Left lung (tissue), 10 donors: ENCODE data around the gene UNC79. TPM values are rescaled to one million over a fixed set of nuclear protein-coding genes. Genes with fewer than 3 reads are reported as not detected.
"Not testable (repeated sequence)": the region's sequence is repeated elsewhere in the genome, so short reads cannot be mapped to it uniquely, and the experiment has no call there.

ENCODE experiments used
- ATAC-seq: fragments of 200-7000 bp; cut with Tn5 transposase; one replicate; pipeline ENCODE4 v1.9.1; 2020; ENCODE audit warnings: moderate library complexity
- DNase-seq, 4 donors: peaks; one replicate each; pipeline ENCODE4 v3.0.0-alpha.2; 2013 to 2020
- H3K27ac ChIP-seq, 2 donors: fragments of 200-600 bp; sonication (generic) in 1 of 2; one replicate each; pipeline versions ENCODE4 v1.5.0 to v1.8.0; 2020 to 2021
- H3K27me3 ChIP-seq, 2 donors: fragments of 200-600 bp; sonication (generic) in 1 of 2; one replicate each; pipeline versions ENCODE4 v1.5.0 to v1.8.0; 2020 to 2021
- H3K36me3 ChIP-seq, 2 donors: fragments of 200-600 bp; sonication (generic) in 1 of 2; one replicate each; pipeline versions ENCODE4 v1.5.0 to v1.8.0; 2020 to 2021
- H3K4me1 ChIP-seq, 2 donors: fragments of 200-600 bp; one replicate each; pipeline ENCODE4 v1.8.0; 2021
- H3K4me3 ChIP-seq, 2 donors: fragments of 200-600 bp; sonication (generic) in 1 of 2; one replicate each; pipeline versions ENCODE4 v1.5.0 to v1.8.0; 2020 to 2021; ENCODE audit warnings: mild to moderate bottlenecking in 1 of 2
- H3K9me3 ChIP-seq, 2 donors: fragments of 200-600 bp; sonication (generic) in 1 of 2; one replicate each; pipeline versions ENCODE4 v1.5.0 to v1.8.0; 2020 to 2021
- CTCF ChIP-seq, 2 donors: fragments of 200-600 bp; sonication (generic) in 1 of 2; IDR thresholded peaks; one replicate each; pipeline versions ENCODE4 v1.5.0 to v1.8.0; 2021; ENCODE audit warnings: antibody characterized with exemption in 2 of 2
- intact Hi-C, 2 donors: fragments of 100-400 bp; cut with DNase I; formaldehyde crosslinking; loops; one replicate each; pipeline versions ENCODE4 v1.11.2 to v1.14.2; 2022
- polyA plus RNA-seq, 6 donors: library from polyadenylated mRNA; unstranded; fragments of 120-200 nt; gene quantifications; one replicate each; pipeline ENCODE4 v1.2.1, GENCODE V29; 2013; ENCODE audit not compliant: insufficient read length in 6 of 6
- total RNA-seq, 2 donors: library from RNA; stranded (reverse); fragmentation: NEBNext Ultra II Directional; extraction: Animal tissue kit (Norgen Biotek cat#: 25700); gene quantifications; one replicate each; pipeline ENCODE4 v1.2.1, GENCODE V29; 2021
- donor health status: DM: no; HTN: yes; CAD: no.
- donor health status: DM: no; HTN: no; CAD: no.

The UNC79 gene
- total and polyA plus RNA-seq, 8 donors, result 0.13 to 0.65 (median 0.46) TPM

GRCh38 chr14:93490001-93490400, 59.3 kb downstream of the UNC79 start:
- TF ChIP-seq CTCF (IDR thresholded peaks at IDR 0.05), result no peak
- intact Hi-C loops, result no loop called here
- DNase-seq (no peak), ATAC-seq (no peak)
- Histone ChIP-seq H3K4me3 (no peak overlapping the region), H3K36me3 (no peaks in the 10 kb centered on the region), H3K27ac (no peak overlapping the region), H3K27me3 (no peaks in the 10 kb centered on the region), H3K4me1 (no peaks in the 10 kb centered on the region), H3K9me3 (no peaks in the 10 kb centered on the region)

- Histone ChIP-seq H3K4me1 (no peaks in the 10 kb centered on the region), H3K27ac (no peak overlapping the region), H3K9me3 (no peaks in the 10 kb centered on the region), H3K36me3 (no peaks in the 10 kb centered on the region), H3K4me3 (no peak overlapping the region), H3K27me3 (no peaks in the 10 kb centered on the region)
- no peak for DNase-seq
- TF ChIP-seq CTCF (IDR thresholded peaks at IDR 0.05), result no peak
- intact Hi-C loops, result no loop called here
- no peak for ATAC-seq
Measured at GRCh38 chr14:93493054-93493453, 62.3 kb downstream of the UNC79 start.

- H3K36me3 ChIP-seq, H3K27ac ChIP-seq, intact Hi-C loops, H3K27me3 ChIP-seq, H3K9me3 ChIP-seq, DNase-seq, H3K4me3 ChIP-seq, ATAC-seq, H3K4me1 ChIP-seq: not testable (repeated sequence)
Measured at GRCh38 chr14:93493622-93494021, 62.9 kb downstream of the UNC79 start.

- intact Hi-C loops, result no loop called here
- H3K27ac ChIP-seq, result no peak overlapping the region
- no peak for ATAC-seq
- no peak for DNase-seq
- no peak for TF ChIP-seq CTCF (IDR thresholded peaks at IDR 0.05)
- H3K4me1 ChIP-seq, result no peaks in the 10 kb centered on the region
- H3K36me3 ChIP-seq, result no peaks in the 10 kb centered on the region
- no peaks in the 10 kb centered on the region for H3K9me3 ChIP-seq
- no peaks in the 10 kb centered on the region for H3K27me3 ChIP-seq
- no peak overlapping the region for H3K4me3 ChIP-seq
Measured at GRCh38 chr14:93496856-93497741, 66.4 kb downstream of the UNC79 start.

GRCh38 chr14:93510056-93510455, 79.3 kb downstream of the UNC79 start:
- Histone ChIP-seq H3K9me3 (no peaks in the 10 kb centered on the region), H3K4me1 (no peaks in the 10 kb centered on the region), H3K4me3 (no peak overlapping the region), H3K27me3 (no peaks in the 10 kb centered on the region), H3K36me3 (no peaks in the 10 kb centered on the region), H3K27ac (no peak overlapping the region)
- intact Hi-C loops, result no loop called here
- DNase-seq (no peak), ATAC-seq (no peak)
- no peak for TF ChIP-seq CTCF (IDR thresholded peaks at IDR 0.05)

GRCh38 chr14:93511001-93511400, 80.3 kb downstream of the UNC79 start:
- ATAC-seq (no peak), DNase-seq (no peak)
- intact Hi-C loops, result no loop called here
- no peaks in the 10 kb centered on the region for H3K27me3 ChIP-seq
- no peak for TF ChIP-seq CTCF (IDR thresholded peaks at IDR 0.05)
- H3K36me3 ChIP-seq, result no peaks in the 10 kb centered on the region
- H3K27ac ChIP-seq, result no peak overlapping the region
- H3K4me3 ChIP-seq, result no peak overlapping the region
- no peaks in the 10 kb centered on the region for H3K9me3 ChIP-seq
- H3K4me1 ChIP-seq, result no peaks in the 10 kb centered on the region
